Measurements from ENCODE around the gene SLX4.

The SLX4 gene

GRCh38 chr16:3640207-3640606 is 28.8 kb upstream of the SLX4 start:
- no peak for DNase-seq (ENCODE audit: low read depth in 2 of 2)
- no peak for TF ChIP-seq CTCF (IDR thresholded peaks at IDR 0.05; ENCODE audit: low read depth, low read length)

GRCh38 chr16:3638916-3639644 is 27.7 kb upstream of the SLX4 start:
- DNase-seq (ENCODE audit: low read depth in 2 of 2), result no peak
- TF ChIP-seq CTCF (IDR thresholded peaks at IDR 0.05; ENCODE audit: low read depth, low read length), result no peak
- H3K4me3 ChIP-seq (replicated peaks in 1 of 2; ENCODE audit: low read depth in 2 of 2, low read length in 2 of 2), result no peak overlapping the region

More at GRCh38 chr16:3640207-3640606, 28.8 kb upstream of the SLX4 start:
- no peak overlapping the region for H3K4me3 ChIP-seq (replicated peaks in 1 of 2; ENCODE audit: low read depth in 2 of 2, low read length in 2 of 2)

GRCh38 chr16:3637371-3637923 is 26.0 kb upstream of the SLX4 start:
- DNase-seq (ENCODE audit: low read depth in 2 of 2), result peak; percentile 9 to 44

GRCh38 chr16:3625911-3626732 is 14.7 kb upstream of the SLX4 start:
- peak; percentile 52 to 54 for DNase-seq (ENCODE audit: low read depth in 2 of 2)
- H3K4me3 ChIP-seq (replicated peaks in 1 of 2; ENCODE audit: low read depth in 2 of 2, low read length in 2 of 2), result no peak overlapping the region
- no peak for TF ChIP-seq CTCF (IDR thresholded peaks at IDR 0.05; ENCODE audit: low read depth, low read length)

More at GRCh38 chr16:3637371-3637923, 26.0 kb upstream of the SLX4 start:
- no peak for TF ChIP-seq CTCF (IDR thresholded peaks at IDR 0.05; ENCODE audit: low read depth, low read length)
- H3K4me3 ChIP-seq (replicated peaks in 1 of 2; ENCODE audit: low read depth in 2 of 2, low read length in 2 of 2), result no peak overlapping the region

GRCh38 chr16:3625331-3625730 is 13.9 kb upstream of the SLX4 start:
- no peak for TF ChIP-seq CTCF (IDR thresholded peaks at IDR 0.05; ENCODE audit: low read depth, low read length)
- DNase-seq (ENCODE audit: low read depth in 2 of 2), result no peak
- H3K4me3 ChIP-seq (replicated peaks in 1 of 2; ENCODE audit: low read depth in 2 of 2, low read length in 2 of 2), result no peak overlapping the region

GRCh38 chr16:3623642-3624041 is 12.2 kb upstream of the SLX4 start:
- no peak for TF ChIP-seq CTCF (IDR thresholded peaks at IDR 0.05; ENCODE audit: low read depth, low read length)
- H3K4me3 ChIP-seq (replicated peaks in 1 of 2; ENCODE audit: low read depth in 2 of 2, low read length in 2 of 2), result no peak overlapping the region
- DNase-seq (ENCODE audit: low read depth in 2 of 2), result no peak
